Ishikawa (cell line): ENCODE data around the gene TPM2.
A peak's percentile ranks its signal among the peaks of the same experiment; 100 is the strongest.

Source experiments
- CEBPB ChIP-seq: IDR thresholded peaks from 2 replicates; pipeline ENCODE4 v1.6.1; 2012
- CREB1 ChIP-seq: IDR thresholded peaks from 2 replicates; pipeline ENCODE4 v1.6.1; 2012; ENCODE audit warnings: low read depth
- EGR1 ChIP-seq: IDR thresholded peaks from 2 replicates; pipeline ENCODE4 v1.6.1; 2012
- EP300 ChIP-seq: IDR thresholded peaks from 2 replicates; pipeline ENCODE4 v1.6.1; 2012; ENCODE audit warnings: borderline replicate concordance
- FOXM1 ChIP-seq: IDR thresholded peaks from 2 replicates; pipeline ENCODE4 v1.6.1; 2012; ENCODE audit warnings: low read depth, borderline replicate concordance
- NFIC ChIP-seq: IDR thresholded peaks from 2 replicates; pipeline ENCODE4 v1.6.1; 2012
- RAD21 ChIP-seq: IDR thresholded peaks from 2 replicates; pipeline ENCODE4 v1.6.1; 2012; ENCODE audit warnings: low read depth
- TAF1 ChIP-seq: IDR thresholded peaks from 2 replicates; pipeline ENCODE4 v1.6.1; 2012; ENCODE audit warnings: low read depth, mild to moderate bottlenecking
- TCF12 ChIP-seq: IDR thresholded peaks from 2 replicates; pipeline ENCODE4 v1.6.1; 2012; ENCODE audit warnings: low read depth
- TEAD4 ChIP-seq: IDR thresholded peaks from 2 replicates; pipeline ENCODE4 v1.6.1; 2012
- YY1 ChIP-seq: IDR thresholded peaks from 2 replicates; pipeline ENCODE4 v1.6.1; 2012; ENCODE audit warnings: low read depth
- ZBTB7A ChIP-seq: IDR thresholded peaks from 2 replicates; pipeline ENCODE4 v1.6.1; 2012; ENCODE audit warnings: low read depth
- TF ChIP-seq, protein P1 (sequence below): IDR thresholded peaks from 2 replicates; pipeline ENCODE4 v1.6.1; 2012; ENCODE audit warnings: low read depth, mild to moderate bottlenecking
- TF ChIP-seq, protein P2 (sequence below): IDR thresholded peaks from 2 replicates; pipeline ENCODE4 v1.6.1; 2012
- TF ChIP-seq, protein P3 (sequence below): IDR thresholded peaks from 2 replicates; pipeline ENCODE4 v1.6.1; 2012

Gene TPM2

DNA sequence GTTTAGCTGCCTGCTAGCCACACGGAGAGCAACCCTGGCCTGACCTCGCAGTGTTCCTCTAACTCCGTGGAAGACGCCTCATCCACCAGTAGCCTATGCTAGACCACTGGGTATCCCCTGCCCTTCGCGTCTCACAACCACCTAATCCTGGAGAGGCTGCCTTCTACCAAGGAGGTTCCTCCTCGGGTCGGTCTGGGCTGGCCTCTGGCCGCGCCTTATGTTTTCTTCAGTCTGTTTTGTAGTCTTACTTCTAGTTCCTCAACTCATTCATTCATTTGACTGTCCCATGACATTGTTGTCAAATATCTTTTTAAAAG is 1.6 kb upstream of the TPM2 start:
- TF ChIP-seq TAF1 (no peak), CREB1 (no peak), TCF12 (no peak), EP300 (no peak), TEAD4 (no peak), RAD21 (no peak), NFIC (no peak), ZBTB7A (no peak; the same call in 1 of the 2 replicates), EGR1 (no peak), CEBPB (no peak), YY1 (no peak), FOXM1 (no peak)
- TF ChIP-seq, protein P1, sequence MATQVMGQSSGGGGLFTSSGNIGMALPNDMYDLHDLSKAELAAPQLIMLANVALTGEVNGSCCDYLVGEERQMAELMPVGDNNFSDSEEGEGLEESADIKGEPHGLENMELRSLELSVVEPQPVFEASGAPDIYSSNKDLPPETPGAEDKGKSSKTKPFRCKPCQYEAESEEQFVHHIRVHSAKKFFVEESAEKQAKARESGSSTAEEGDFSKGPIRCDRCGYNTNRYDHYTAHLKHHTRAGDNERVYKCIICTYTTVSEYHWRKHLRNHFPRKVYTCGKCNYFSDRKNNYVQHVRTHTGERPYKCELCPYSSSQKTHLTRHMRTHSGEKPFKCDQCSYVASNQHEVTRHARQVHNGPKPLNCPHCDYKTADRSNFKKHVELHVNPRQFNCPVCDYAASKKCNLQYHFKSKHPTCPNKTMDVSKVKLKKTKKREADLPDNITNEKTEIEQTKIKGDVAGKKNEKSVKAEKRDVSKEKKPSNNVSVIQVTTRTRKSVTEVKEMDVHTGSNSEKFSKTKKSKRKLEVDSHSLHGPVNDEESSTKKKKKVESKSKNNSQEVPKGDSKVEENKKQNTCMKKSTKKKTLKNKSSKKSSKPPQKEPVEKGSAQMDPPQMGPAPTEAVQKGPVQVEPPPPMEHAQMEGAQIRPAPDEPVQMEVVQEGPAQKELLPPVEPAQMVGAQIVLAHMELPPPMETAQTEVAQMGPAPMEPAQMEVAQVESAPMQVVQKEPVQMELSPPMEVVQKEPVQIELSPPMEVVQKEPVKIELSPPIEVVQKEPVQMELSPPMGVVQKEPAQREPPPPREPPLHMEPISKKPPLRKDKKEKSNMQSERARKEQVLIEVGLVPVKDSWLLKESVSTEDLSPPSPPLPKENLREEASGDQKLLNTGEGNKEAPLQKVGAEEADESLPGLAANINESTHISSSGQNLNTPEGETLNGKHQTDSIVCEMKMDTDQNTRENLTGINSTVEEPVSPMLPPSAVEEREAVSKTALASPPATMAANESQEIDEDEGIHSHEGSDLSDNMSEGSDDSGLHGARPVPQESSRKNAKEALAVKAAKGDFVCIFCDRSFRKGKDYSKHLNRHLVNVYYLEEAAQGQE = no peak
- TF ChIP-seq, protein P2, sequence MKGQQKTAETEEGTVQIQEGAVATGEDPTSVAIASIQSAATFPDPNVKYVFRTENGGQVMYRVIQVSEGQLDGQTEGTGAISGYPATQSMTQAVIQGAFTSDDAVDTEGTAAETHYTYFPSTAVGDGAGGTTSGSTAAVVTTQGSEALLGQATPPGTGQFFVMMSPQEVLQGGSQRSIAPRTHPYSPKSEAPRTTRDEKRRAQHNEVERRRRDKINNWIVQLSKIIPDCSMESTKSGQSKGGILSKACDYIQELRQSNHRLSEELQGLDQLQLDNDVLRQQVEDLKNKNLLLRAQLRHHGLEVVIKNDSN = no peak

DNA sequence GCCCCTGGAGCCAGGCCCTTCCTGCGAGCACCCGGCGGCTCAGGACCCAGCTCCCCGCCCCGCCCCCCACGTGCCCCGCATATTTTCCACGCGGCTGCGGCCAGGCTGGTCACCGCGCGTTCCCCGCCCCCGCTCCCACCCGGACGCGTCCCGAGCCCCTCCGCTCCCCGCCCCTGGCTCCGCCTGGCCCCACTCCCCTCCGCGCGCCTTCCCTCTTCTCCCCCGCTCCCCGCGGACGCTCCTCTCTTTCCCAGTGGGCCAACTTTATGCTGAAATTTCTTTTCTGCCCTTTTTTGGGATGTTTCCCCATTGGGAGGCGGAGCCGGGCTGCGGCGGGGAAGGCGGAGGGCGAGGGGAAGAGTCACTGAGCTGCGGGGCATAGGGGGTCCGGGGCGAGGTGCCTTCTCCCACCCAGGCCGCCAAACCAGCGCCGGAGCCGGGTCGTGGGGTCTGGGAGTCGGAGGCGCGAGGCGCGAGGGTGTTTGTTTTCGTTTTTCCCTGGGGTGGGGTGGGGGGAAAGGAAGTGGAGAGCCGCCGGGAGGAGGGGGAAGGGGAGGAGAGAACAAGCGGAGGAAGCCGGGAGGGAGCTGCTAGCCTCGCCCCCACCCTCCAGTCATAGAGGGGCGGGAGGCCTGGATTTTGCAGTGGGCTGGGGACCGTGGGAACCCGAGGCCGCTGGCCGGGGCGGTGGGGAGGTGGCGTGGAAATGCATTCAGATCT is 1.0 kb upstream of the TPM2 start:
- TF ChIP-seq YY1 (no peak), ZBTB7A (no peak; the same call in 1 of the 2 replicates), NFIC (no peak), TEAD4 (peak; percentile 14), EGR1 (no peak), TCF12 (no peak), FOXM1 (peak; percentile 24; the same call in 1 of the 2 replicates), TAF1 (peak; percentile 38), EP300 (0 out of 2 replicates have a peak, but pooled peaks have one; percentile 21)
- TF ChIP-seq, protein P3, sequence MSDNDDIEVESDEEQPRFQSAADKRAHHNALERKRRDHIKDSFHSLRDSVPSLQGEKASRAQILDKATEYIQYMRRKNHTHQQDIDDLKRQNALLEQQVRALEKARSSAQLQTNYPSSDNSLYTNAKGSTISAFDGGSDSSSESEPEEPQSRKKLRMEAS = peak; percentile 58
- TF ChIP-seq, protein P2 = peak; percentile 68

DNA sequence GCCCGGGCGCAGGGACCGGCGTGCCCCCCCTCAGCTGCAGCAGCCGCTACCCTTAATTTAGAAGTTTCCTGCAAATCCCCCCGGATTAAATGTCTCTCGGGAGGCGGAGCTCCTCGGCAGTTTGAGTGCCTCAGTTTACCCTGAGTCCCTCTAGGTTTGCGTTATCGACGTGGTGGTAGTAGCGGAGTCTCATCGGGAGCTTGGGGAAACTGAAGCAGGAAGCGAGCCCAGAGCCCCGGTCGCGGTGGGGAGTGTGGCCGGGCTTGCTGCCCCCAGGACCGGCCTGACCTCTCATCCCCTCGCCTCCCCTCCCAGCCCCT is 529 bp upstream of the TPM2 start:
- TF ChIP-seq EP300 (no peak), CREB1 (no peak), CEBPB (no peak), TCF12 (no peak), YY1 (no peak), EGR1 (no peak), TAF1 (no peak), FOXM1 (no peak), RAD21 (no peak), ZBTB7A (no peak), NFIC (no peak), TEAD4 (no peak)
- TF ChIP-seq, protein P2 = no peak
- TF ChIP-seq, protein P1 = no peak
- TF ChIP-seq, protein P3 = no peak

DNA sequence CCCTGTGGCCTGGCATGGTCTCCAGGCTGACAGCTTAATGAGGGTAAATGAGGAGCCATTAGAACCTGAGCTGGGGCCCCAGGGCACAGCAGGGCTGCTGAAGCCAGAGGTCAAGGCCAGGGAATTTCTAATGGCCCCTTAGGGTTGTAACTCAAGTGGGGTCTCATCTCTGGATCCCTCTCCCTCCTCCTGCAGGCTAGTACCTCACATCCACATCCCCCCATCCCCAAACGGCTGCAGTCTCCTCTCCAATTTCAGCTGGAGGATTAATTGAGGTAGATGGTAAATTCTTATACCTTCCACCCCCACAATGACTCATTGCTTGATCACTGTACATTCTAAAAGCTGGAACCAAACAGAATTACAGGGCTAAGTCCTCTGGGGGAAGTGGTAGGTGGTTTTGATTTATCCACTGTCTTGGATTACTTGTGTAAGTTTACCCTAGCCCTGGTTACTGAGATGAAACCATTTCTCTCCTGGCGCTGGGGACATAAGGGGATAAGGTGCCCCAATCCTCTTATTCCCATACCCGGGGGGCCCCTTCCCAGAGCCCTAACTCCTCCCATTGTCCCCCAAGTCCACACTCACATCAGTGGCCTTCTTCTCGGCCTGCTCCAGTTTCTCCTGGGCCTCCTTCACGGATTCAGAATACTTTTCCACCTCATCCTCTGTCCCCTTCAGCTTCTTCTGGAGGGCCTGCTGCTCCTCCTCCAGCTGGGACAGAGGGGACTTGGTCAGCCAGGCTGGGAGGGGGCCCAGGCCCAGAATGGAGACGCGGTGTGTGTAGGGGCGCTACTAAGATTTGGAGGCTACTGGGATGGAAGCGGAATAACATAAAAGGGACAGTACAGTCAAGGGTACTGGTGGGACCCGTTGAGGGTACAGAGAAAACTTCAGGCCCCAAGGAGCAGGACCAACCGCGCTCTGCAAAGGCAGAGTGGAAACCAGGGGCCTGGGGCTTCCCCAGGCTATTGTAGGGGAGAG is 875 bp downstream of the TPM2 start:
- TF ChIP-seq TEAD4 (no peak), TCF12 (no peak), YY1 (no peak), FOXM1 (no peak), RAD21 (no peak), EGR1 (peak; percentile 26; the same call in 1 of the 2 replicates)
